ENCODE measurements around the gene CIAO1.

DNA sequence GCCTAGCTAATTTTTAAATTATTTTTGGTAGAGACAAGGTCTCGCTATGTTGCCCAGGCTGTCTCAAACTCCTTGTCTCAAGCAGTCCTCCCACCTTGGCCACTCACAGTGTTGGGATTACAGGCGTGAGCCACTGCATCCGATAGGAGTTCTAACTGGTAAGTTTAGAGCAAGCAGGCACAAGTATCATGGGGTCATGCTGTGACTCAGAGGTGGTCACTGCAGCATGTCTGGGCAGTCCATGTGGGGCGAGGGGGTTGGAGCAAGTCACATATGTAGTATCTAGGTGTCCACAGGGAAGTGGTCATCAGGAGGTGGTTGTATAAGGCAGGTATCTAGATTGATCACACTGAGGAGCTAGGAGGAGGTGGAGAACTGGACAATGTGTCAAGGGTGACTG is 34.7 kb upstream of the CIAO1 start:
- no peak for TF ChIP-seq POLR2A (IDR thresholded peaks at IDR 0.05)
- TF ChIP-seq, protein P1, sequence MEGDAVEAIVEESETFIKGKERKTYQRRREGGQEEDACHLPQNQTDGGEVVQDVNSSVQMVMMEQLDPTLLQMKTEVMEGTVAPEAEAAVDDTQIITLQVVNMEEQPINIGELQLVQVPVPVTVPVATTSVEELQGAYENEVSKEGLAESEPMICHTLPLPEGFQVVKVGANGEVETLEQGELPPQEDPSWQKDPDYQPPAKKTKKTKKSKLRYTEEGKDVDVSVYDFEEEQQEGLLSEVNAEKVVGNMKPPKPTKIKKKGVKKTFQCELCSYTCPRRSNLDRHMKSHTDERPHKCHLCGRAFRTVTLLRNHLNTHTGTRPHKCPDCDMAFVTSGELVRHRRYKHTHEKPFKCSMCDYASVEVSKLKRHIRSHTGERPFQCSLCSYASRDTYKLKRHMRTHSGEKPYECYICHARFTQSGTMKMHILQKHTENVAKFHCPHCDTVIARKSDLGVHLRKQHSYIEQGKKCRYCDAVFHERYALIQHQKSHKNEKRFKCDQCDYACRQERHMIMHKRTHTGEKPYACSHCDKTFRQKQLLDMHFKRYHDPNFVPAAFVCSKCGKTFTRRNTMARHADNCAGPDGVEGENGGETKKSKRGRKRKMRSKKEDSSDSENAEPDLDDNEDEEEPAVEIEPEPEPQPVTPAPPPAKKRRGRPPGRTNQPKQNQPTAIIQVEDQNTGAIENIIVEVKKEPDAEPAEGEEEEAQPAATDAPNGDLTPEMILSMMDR (IDR thresholded peaks at IDR 0.05): no peak

Data from prostate gland (tissue), 2 donors.